Measurements from ENCODE around the gene OBSCN. TPM values are rescaled to one million over a fixed set of nuclear protein-coding genes. Genes with fewer than 3 reads are reported as not detected.

The OBSCN gene
- total RNA-seq, 1 donor from 2014 or later, result 1.5 TPM

- no peak for DNase-seq (ENCODE audit: extremely low read depth, low read depth, low spot score)
Observed at GRCh38 chr1:228299211-228299610, 91.4 kb downstream of the OBSCN start.

GRCh38 chr1:228299901-228300300, 92.1 kb downstream of the OBSCN start:
- DNase-seq (ENCODE audit: extremely low read depth, low read depth, low spot score), result no peak

GRCh38 chr1:228302086-228302485, 94.2 kb downstream of the OBSCN start:
- DNase-seq (ENCODE audit: extremely low read depth, low read depth, low spot score), result no peak

GRCh38 chr1:228303596-228303995, 95.8 kb downstream of the OBSCN start:
- no peak for DNase-seq (ENCODE audit: extremely low read depth, low read depth, low spot score)

- DNase-seq (ENCODE audit: extremely low read depth, low read depth, low spot score), result no peak
Observed at GRCh38 chr1:228304225-228304624, 96.4 kb downstream of the OBSCN start.

GRCh38 chr1:228304766-228305395, 97.0 kb downstream of the OBSCN start:
- no peak for DNase-seq (ENCODE audit: extremely low read depth, low read depth, low spot score)

GRCh38 chr1:228305721-228306152, 97.9 kb downstream of the OBSCN start:
- no peak for DNase-seq (ENCODE audit: extremely low read depth, low read depth, low spot score)

GRCh38 chr1:228306275-228307217, 98.7 kb downstream of the OBSCN start:
- no peak for DNase-seq (ENCODE audit: extremely low read depth, low read depth, low spot score)

- DNase-seq (ENCODE audit: extremely low read depth, low read depth, low spot score), result no peak
Observed at GRCh38 chr1:228307218-228308023, 99.6 kb downstream of the OBSCN start.

- no peak for DNase-seq (ENCODE audit: extremely low read depth, low read depth, low spot score)
Observed at GRCh38 chr1:228308085-228308601, 100.3 kb downstream of the OBSCN start.

- no peak for DNase-seq (ENCODE audit: extremely low read depth, low read depth, low spot score)
Observed at GRCh38 chr1:228308628-228309325, 100.9 kb downstream of the OBSCN start.

GRCh38 chr1:228309326-228310067, 101.7 kb downstream of the OBSCN start:
- DNase-seq (ENCODE audit: extremely low read depth, low read depth, low spot score), result no peak

- no peak for DNase-seq (ENCODE audit: extremely low read depth, low read depth, low spot score)
Observed at GRCh38 chr1:228310162-228310792, 102.4 kb downstream of the OBSCN start.

GRCh38 chr1:228311091-228311490, 103.2 kb downstream of the OBSCN start:
- no peak for DNase-seq (ENCODE audit: extremely low read depth, low read depth, low spot score)

GRCh38 chr1:228312136-228312764, 104.4 kb downstream of the OBSCN start:
- no peak for DNase-seq (ENCODE audit: extremely low read depth, low read depth, low spot score)

GRCh38 chr1:228313536-228314277, 105.9 kb downstream of the OBSCN start:
- no peak for DNase-seq (ENCODE audit: extremely low read depth, low read depth, low spot score)

- DNase-seq (ENCODE audit: extremely low read depth, low read depth, low spot score), result no peak
Observed at GRCh38 chr1:228314315-228314657, 106.4 kb downstream of the OBSCN start.

All from glomerular endothelial cell (primary cell).